GM12878 (cell line): ENCODE data around the gene KIAA1671.

Source experiments
- EZH2 ChIP-seq: IDR thresholded peaks from 2 replicates; pipeline ENCODE4 v1.6.1; 2012; ENCODE audit warnings: low read depth, mild to moderate bottlenecking, control low read depth, inconsistent platforms, low read length, borderline replicate concordance; ENCODE audit not compliant: control insufficient read depth
- KAT2A ChIP-seq: conservative IDR thresholded peaks from 2 replicates; pipeline ENCODE4 v1.6.1; 2011; ENCODE audit warnings: low read depth, low read length; ENCODE audit not compliant: control insufficient read depth

DNA sequence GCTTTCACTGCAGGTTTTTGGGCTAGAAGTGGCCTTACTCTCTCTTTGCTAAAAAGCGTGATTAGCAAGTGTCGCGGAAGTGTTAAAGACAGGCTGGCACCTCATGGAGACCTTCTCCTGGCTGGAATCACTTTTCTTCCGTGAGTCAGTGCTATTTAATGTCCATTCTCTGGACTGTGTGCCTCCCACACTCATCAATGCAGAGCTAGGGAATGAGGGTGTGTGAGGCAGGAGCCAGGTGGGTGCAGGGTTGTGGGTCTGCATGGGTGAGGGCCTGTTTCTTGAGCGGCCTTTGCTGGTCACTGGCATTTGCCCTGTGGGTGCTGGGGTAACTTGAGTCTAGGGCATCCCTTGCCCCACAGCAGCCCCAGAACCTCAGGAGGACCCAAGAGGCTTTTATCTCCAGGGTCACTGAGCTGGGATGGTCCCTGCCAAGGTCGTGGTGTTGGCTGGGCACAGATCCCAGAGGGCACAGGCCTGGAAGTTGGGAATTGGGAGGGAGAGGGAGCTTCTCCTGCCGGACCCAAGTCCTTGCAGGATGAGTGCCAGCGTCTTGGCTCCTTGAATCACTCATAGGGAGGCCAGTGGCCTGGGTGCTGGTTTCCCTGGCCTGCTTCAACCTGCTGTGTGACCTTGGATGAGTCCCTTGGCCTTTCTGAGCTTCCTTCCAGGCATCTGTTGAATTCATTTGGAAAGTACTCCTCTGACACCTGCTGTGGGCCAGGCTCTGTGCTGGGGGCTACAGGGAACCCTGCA lies 30.0 kb downstream of the KIAA1671 start:
- TF ChIP-seq KAT2A, result no peak
- no peak for TF ChIP-seq EZH2
